HG03558 (cell line): Measurements from ENCODE around the gene GPATCH2.
"Not testable (repeated sequence)": the region's sequence is repeated elsewhere in the genome, so short reads cannot be mapped to it uniquely, and the experiment has no call there.

ENCODE experiments used
- ATAC-seq: cut with Tn5 transposase; IDR thresholded peaks from one replicate; pipeline ENCODE4 v1.9.1; 2021; ENCODE audit warnings: moderate number of reproducible peaks; ENCODE audit not compliant: unreplicated experiment; ENCODE audit errors: extremely low read depth

The GPATCH2 gene

DNA sequence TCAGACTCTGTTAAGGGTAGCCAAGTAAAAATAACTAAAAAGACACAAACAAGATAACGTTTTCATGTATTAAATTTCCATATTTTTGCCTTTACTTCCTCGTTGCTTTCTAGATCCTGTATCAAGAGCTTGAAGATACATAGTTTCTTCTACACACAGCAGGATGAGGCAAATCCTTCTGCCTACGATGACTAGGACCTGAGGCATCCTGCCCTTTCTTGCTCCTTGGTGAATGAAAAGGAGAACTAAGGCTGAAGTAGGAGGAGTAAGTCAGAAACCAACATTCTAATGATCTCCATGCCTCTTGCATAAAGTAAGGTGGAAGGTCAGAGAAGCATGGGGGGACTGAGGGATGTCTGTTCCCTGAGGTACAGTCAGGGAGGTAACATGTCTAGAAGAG, 102.6 kb downstream of the GPATCH2 start:
- no peak for ATAC-seq

DNA sequence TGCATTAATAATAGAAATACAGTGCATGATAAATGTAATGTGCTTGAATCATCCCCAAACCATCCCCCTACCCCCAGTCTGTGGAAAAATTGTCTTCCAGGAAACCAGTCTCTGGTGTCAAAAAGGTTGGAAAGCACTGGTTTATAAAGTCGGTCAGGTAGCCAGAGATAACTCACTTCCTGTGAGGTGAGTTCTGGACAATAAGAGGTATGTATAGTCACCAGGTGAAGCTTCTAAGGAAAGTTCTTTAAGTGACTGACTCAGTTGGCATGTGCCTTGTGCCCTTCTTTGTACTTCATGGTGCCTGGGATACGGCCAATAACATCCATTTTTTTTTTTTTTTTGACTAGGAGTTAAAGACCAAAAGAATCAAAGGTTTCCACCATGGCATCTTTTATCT, 103.7 kb downstream of the GPATCH2 start:
- no peak for ATAC-seq

DNA sequence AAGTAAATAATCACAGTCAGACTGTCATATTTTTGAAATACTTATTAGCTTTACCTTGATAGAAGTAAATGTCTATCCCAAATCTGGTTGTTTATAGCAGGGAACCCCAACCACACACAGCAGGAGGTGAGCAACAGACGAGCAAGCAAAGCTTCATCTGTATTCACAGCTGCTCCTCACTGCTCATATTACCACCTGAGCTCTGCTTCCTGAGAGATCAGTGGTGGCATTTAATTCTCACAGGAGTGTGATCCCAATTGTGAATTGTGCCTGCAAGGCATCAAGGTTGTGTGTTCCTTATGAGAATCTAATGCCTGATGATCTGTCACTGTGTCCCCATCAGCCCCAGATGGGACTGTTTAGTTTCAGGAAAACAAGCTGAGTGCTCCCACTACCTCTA, 104.3 kb downstream of the GPATCH2 start:
- no peak for ATAC-seq

DNA sequence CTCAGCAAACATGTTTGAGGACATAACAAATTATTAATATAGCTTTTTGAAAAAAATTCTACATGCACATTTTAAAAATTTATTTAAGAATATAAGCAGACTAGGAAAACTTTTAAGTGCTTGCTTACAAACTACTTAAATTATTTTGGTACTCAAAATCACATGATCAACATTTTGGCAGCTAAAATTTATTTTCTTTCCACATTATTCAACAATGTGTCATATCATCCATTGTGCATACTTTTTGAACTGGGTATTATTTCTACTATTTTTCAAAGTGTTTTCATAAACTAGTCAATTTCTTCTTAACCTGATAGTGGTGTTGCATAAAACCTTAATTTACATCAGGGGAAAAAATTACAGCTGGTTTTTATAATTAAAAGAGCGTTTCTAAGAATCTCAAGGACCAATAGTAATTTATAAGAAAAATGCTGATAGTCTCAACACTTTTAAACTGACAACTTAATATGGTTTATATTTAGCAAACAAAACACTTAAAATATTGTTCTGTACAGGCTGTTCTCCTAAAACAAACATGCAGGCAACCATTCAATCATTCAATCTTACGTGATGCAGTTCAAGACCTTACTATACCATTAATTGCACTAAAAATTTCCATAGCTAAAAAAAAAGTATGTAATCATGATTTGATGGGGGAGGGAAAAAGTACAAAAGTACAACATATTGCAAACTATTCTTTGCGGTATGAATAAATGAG, 105.0 kb downstream of the GPATCH2 start:
- ATAC-seq, result no peak

DNA sequence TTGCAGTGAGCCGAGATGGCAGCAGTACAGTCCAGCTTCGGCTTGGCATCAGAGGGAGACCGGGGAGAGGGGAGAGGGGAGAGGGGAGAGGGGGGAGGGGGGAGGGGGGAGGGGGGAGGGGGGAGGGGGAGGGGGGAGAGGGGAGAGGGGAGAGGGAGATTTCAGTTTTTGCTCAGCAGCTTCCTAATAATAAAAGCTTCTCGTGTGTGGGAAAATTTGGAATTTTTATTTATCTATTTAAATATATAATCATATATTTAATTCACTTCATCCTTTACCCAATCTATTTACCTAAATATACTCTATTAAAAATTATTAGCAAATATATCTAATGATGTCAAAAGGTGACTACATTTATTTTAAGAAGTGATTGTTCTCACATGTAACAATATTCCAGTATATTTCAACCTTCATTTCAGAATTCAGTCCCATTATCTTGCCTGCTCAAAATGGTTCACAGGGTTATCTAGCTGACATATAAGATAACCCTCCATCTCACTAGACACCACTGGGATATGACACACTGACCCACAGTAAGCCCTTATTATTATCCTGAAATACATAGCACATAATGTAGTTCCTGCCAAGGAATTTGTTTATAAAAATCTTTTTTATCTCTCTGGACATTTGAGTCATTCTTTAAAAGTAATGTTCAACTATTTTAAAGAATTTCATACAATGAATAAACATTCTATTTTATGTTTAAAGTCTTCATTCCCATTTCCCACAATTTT, 105.9 kb downstream of the GPATCH2 start:
- no peak for ATAC-seq

DNA sequence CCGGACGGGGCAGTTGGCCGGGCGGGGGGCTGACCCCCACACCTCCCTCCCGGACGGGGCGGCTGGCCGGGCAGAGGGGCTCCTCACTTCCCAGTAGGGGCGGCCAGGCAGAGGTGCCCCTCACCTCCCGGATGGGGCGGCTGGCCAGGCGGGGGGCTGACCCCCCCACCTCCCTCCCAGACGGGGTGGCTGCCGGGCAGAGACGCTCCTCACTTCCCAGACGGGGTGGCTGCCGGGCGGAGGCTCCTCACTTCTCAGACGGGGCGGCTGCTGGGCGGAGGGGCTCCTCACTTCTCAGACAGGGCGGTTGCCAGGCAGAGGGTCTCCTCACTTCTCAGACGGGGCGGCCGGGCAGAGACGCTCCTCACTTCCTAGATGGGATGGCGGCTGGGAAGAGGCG, 107.0 kb downstream of the GPATCH2 start:
- ATAC-seq, result not testable (repeated sequence)

DNA sequence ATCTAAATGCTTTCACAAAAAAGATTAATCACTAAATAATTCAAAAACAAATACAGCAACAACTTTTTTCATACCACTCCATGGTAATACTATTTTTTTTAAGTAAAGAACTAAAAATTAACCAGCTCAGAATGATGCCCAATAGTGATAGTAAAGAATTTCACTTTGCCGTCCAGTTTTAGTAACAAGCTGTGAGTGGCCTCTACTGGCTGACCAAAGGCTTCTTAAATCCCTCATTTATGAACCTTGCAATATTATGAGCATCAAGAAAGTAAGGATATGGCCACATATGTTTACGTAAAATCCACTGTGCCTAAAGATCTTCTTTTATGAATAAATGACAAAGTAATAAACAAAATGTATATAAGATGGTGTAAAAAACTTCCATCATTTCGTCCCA, 108.6 kb downstream of the GPATCH2 start:
- no peak for ATAC-seq

DNA sequence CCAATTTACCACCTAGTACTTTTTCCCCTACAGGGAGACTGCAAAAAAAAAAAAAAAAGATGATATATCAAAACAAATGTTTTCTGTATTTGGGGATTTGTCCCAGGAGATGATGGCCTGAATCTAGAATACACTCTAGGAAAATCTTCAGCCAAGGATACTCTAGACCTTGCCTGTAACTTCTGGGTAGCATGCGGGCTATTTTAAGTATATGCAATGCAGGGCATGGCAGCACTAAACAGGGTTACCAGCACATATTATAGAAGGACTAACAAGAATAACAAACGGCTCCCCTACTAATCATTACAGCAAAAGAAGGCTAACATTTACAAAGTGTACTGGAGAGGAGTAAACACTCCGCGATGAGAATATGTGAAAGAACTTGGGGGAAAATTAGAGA, 109.6 kb downstream of the GPATCH2 start:
- ATAC-seq, result no peak

DNA sequence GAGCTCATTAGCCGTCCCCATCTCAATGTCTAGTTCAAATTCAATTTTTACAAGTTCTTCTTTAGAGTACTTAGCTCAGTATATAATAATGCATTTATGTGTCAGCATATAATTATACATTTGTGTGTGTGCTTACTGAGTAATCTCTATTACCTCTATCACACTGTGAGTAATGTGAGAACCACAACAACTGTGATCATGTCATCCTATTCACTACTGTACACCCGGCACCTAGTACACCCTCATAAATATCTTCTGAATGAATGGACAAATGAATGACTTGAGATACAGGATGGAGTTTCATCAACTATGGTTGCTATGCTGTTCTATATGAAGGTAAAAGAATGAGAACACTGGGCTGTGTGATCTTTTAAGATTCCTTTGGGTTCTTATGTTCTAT, 124.0 kb downstream of the GPATCH2 start:
- no peak for ATAC-seq

DNA sequence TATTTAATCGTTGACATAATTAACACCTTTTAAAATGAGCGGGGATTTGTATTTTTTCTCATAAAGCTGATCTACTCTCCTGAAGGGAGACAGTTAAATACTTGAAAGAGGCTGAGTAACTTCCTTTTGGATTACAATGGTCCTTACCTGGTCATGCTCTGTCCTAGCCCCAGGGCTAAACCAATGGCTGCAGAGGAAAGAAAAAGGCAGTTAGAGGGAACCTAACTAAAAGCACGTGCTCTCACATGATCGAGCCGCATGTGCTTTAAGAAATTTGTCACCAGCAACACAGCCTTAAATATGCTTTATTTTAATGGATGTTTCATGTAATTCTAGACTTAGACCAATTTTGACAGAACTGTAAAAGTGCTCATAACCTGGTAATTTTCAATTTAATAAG, 132.7 kb downstream of the GPATCH2 start:
- no peak for ATAC-seq

DNA sequence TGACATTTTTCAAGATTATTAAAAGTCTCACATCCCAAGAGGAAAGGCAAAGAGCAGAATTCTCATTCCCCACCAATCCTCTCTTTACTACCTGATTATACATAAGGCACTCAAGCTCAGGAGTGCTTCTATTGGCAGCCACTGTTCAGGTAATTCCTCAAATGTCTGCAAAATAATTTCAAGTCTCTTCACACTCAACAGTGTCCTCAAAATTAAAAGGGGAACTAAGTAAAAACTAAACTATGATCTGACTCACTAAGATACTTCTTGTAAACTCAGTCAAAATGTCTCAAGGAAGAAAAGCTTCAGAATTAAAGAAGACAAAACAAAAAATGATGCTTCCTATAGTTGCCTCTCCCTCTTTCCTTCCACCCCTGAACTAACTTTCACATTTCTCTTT, 135.6 kb downstream of the GPATCH2 start:
- ATAC-seq, result peak; percentile 94

DNA sequence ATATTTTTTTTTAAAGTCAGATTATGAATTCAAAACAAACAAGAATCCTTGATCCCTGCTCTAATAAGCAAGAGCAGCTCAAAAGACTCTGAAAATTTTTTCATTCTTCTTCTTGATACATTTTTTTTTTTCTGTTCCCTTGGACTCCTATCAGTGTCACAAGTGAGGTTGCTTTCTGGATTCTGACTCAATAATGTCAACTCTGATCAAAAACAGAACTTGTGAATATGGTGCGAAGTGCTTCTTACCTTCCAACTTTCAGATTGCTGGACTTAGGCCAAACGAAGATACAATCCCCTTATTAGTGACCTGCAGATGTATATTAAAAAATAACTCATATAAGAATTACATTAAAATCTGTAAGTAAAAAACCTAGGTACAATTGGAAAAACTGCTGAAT, 136.1 kb downstream of the GPATCH2 start:
- peak; percentile 45 for ATAC-seq

DNA sequence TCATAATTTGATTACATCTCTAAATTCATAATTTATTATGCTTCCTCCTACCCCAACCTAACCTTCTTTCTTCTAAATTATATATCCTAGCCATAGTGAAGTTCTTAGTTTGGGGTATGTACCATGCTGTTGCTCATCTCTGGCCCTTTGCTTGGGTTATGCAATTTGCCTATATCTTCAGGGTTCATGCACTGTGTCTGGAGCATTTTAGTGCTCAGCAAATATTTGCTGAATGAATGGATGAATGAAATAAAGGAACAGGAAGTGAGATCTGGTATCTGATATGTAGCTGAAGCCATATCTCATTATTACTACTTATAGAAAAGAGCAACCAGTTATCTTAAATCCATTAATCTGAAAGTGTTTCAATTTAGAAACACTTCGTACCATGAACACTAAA, 137.6 kb downstream of the GPATCH2 start:
- no peak for ATAC-seq

DNA sequence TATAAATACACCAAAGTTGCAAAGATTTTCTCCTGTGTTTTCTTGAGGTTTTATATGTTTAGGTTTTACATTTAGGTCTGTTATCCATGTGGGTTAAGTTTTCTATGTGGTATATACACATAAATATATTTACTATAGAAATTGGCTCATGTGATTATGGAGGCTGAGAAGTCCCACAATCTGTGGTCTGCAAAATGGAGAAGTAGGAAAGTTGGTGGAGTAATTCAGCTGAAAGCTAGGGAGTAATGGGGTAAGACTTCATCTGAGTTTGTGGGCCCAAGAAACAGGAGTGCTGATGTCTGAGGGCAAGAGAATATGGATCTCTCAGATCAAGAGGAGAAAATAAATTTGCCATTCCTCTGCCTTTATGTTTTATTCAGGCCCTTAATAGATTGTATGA, 146.0 kb downstream of the GPATCH2 start:
- ATAC-seq, result no peak

DNA sequence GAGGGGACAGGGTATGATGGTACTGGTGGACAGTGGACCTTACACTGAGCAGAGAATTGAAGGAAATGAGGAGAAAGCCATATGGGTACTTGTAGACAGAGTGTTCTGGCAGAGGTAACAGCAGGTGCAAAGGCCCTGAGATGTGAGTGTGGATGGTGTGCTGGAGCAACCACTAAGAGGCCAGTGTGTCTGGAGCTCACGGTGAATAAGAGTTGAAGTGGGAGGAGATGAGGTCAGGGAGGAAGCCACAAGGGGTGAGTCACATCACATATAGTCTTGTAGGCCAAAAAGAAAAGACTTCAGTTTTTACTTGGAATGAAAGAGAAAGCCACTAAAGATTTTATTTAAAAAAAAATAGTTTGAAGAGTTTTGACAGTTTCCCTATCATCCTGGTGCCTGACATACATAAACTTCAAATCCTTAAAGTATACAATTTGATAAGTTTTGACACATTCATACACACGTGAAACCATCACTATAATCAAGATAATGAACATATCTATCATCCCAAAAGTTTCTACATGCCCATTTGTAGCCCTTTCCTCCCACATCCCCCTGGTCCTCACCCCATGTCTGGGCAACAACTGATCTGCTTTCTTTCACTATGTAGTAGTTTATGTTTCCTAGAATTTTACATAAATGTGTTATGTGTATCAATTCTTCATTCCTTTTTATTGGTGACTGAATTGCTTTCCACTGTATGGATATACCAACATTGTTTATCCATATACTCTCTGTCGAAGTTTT, 148.4 kb downstream of the GPATCH2 start:
- peak; percentile 97 for ATAC-seq

DNA sequence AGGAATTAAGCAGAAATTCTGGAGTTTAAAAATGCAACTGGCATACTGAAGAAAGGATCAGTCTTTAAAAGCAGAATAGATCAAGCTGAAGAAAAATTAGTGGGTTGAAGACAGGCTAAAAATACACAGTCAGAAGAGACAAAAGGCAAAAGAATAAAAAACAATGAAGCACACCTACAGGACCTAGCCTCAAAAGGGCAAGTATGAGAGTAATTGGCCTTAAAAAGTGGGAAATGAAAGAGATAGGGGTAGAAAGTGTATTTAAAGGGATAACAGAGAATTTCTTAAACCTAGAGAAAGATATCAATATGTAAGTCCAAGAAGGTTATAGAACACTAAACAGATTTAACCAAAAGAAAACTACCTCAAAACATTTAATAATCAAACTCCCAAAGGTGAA, 152.4 kb downstream of the GPATCH2 start:
- ATAC-seq, result no peak

DNA sequence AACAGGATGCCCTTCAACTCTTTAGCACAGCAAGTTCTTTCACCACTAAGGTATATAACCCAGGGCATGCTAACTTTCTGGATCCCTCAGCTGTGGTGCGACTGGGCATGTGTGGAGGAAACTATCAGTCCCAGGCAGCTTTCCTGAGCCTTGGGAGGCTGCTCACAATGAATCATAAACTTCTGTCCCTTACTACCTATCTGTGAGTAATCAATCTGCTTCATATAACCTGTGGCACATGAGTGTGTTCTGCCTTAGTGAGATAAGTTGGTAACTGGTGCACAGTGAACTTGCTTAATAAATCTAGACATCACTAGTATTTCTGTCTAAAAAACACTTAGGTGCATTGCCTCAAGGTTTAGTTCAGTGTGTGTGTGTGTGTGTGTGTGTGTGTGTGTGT, 158.0 kb downstream of the GPATCH2 start:
- no peak for ATAC-seq

DNA sequence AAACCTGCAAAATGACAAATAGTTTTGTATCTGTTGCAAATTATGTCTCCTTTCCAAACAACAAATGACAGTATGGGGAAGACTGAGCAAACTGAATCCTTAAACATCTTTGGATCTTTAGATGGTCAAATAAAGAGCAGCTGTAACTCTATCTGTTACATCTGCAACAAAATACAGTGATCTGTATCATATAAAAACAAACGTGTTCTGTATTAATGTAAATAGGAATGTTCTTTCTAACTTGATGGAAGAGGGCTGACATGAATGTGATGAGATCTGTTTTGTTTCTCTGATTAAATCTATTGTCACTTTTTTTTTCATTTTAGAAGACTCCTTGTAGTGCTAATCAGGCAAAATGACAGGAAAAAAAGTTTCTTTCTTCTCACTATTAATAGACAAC, 159.5 kb downstream of the GPATCH2 start:
- ATAC-seq, result no peak

DNA sequence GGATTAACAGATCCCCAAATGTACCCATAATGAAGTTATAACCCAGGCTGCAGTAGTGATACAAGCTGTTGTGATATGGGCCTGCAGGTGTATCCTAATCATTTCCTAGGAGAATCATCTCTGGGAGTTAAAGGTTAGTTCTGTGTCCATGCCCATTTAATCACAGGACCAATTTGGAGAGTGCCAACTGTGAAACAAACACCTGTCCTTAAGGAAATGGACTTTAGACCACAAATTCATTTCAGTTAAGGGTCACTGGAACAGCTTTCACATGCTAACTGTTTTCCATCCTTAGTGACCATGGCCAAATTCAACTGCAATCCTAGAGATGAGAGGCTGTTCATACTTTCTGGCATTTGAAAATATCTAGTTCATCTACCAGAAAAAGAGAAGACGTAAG, 160.9 kb downstream of the GPATCH2 start:
- ATAC-seq, result no peak

DNA sequence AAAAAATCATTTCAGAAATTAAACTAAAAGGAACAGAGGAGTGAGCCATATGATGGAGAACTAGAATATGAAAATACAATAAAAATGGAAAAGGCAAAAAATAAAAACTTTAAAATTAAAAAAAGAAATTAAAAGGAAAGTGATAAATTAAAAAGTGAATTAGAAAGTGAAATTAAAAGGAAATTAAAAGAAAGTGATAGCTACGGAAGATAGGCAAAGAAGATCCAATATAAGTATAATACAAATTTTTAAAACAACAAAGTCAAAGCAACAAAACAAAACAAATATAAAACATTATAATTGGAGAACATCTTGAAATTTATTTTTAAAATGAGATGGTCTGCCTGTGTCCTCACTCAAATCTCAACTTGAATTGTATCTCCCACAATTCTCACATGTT, 165.8 kb downstream of the GPATCH2 start:
- ATAC-seq, result no peak

DNA sequence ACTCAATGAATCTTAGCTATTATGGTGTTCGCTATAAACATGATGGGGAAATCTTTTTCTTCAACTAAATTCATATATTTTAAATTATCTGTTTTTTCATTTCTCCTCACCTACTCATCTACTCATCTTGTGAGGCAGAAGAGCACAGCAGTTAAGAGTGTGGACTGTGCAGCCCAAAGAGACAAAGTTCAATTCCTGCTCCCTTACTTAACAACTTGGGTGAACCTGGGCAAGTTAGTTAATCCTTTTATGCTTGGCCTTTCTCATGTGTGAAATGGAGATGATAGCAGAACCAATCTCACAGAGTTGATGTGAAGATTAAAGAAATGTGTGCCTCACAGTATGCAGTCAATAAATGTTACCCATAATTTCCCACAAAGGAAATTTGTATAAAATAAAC, 168.2 kb downstream of the GPATCH2 start:
- ATAC-seq, result no peak
